ENCODE data around the gene NMD3.
"Not testable (repeated sequence)": the region's sequence is repeated elsewhere in the genome, so short reads cannot be mapped to it uniquely, and the experiment has no call there.

Gene NMD3

DNA sequence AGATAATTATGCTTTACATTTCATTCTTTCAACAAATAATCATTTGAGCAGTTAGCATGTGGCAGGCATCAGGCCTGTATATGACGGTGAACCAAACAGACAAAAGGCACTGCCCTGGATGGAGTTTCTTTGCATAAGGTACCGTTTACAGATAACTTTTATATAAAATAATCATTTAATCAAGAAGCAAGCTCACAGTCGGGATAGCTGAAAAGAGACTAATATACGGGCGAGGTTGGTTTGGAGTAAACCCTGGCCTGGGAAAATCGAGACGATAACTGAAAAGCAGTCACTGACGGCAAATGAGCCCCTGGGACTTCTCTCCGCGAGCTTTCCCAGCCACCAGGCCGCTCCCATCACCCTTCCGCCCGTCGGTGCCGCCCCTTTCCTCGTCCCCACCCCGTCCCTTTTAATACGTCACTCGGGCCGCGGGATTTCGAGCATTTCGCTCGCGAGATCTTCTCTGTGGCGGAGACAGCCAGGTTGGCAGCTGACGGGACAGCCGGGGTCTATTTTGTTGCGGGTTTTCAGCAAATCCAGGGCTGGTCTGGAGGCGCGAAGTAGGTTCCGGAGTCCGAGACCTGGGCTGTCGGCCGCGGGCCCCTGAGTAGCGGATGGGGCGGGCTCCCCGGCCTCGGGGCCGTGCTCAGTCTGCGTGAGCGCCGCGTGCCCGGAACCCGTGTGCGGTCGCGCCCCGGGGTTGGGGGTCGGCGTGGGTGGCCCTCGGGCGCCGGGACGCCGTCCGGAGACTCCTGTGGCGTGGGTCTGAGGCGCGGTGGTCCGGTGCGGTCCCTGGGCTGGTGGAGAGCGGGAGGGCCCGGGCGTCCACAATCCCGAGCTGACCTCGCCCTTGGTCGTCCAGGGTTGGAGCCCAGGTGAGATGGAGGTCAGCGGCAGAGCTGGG is at the start of gene NMD3:
NMD3 (plus strand) TSS at position 462 of the 904 bp plus-strand sequence. CDS start 703 bp downstream, outside the sequence.
- peak; percentile 32 to 96 (median 86) for DNase-seq

DNA sequence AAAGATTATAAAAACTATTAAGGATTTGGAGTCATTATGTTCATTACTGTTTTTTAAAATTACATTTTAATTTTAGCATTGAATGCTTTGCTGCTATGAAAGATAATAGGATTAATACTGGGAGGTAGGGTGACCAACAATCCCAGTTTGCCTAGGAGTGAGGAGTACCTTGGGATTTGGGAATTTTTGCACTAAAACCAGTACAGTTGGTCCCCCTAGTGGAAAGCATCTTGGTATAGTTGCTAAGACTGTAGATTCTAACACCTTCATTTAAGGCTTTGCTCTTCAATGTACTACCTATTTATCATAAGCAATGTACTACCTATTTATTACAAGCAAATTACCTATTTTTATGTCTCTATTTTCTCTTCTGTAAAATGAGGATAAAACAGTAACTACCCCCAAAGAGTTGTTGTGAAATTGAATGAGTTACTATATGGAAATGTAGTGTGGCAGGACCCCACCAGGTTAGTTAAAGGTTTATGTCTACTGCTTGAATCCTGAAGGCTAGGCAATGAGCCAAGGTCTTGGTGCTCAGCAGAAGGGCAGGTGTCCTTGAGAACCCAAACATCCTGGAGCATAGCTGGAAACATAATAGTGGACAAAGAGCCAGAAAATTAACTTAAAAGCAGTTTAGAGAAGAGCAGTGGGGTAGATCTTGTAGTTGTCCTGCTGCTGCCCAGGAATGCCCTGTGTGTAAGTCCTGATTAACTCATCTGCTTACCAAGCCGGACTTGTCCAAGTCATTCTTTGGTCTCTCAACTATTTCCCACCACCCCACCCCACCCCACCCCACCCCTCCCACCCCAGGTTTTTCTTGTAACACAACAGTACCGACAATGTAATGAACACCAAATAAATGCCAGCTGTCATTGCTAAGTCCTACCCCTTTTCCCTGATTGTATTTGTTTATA is 49.2 kb upstream of the NMD3 start:
- DNase-seq = no peak

- DNase-seq = no peak
Observed at GRCh38 chr3:161175506-161175905, 45.6 kb upstream of the NMD3 start.

DNA sequence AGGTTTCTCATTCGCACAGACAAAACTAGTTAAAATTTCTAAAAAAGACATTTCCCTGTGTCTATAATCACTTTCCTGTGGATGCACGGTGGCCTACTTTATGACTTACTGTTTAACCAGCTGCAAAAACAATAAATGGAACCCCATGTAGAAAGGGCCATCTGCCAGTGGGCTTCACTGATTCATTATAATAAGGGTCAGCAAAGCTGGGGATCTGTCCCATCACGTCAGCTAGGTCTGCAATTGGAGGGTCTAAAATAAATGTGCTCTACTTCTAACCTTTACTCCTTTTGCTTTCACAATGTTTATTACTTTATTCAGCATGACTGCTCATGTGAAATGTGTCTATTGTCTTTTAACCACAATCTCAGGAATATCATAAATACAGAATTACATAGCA is 43.1 kb upstream of the NMD3 start:
- DNase-seq = no peak

- not testable (repeated sequence) for DNase-seq
Observed at GRCh38 chr3:161181371-161181770, 39.7 kb upstream of the NMD3 start.

GRCh38 chr3:161187046-161187445 is 34.1 kb upstream of the NMD3 start:
- DNase-seq = peak in 2 of 56 donors; percentile 0 to 2

DNA sequence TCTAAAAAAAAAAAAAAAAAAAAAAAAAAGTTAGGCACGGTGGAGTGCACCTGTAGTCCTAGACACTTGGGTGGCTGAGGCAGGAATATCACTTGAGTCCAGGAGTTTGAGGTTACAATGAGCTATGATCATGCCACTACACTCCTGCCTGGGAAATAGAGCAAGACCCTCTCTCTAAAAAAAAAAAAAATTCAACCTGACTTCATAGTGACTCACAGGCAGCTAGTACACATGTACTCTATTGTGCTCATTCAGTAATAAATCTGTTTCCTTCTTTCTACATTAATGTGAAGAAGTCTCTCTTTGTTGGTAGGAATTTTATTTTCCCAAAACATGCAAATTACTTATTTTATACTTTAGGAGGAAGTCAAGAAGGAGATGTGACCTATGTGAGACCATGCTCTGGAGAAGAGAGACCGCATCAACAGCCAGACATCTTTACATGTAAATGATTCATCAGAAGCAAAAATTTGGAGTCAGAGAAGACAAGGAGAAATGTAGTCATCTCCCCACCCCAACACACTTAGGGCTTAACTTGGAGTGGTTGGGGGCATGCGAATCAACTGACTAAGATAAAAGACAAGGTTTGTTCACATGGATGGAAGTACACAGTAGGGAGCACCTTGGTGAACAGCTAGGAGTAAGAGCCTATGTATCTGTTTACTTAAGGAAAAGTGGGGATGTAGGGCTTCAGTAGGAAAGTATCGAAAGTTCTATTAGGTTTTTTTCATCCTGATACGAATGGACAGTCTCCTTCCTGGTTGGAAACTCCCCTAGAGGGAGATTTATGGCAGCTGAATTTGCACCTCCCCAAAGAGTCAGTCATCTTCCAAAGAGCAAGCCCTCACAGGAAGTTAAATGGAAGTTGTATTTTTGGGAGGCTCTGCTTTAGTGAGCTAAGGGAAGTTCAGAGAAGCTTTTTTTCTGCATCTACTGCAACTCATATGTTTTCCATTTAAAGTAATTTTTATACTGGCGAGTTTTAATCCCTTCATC is 23.0 kb upstream of the NMD3 start:
- DNase-seq = no peak

GRCh38 chr3:161199926-161200325 is 21.2 kb upstream of the NMD3 start:
- DNase-seq = no peak

DNA sequence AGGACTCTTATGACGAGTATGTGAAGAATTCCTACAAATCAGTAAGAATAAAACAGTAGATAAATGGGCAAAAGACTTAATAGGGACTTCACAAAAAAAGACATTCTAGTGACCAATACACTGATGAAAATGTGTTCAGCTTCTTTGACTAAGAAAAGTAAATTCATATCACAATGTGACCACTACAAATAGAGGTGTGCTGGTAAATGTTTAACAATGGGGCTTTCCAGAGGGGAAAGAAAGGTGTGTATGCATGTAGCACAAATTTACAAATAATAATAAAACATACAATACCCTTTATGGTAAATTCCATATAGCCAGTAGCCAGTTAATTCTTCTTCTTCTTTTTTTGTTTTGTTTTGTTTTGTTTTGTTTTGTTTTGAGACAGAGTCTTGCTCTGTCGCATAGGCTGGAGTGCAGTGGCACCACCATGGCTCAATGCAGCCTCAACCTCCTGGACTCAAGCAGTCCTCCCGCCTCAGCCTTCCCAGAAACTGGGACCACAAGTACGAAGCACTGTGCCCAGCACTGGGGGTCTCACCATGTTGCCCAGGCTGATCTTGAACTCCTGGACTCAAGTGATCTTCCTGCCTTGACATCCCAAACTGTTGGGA is 17.5 kb upstream of the NMD3 start:
- no peak for DNase-seq

- no peak for DNase-seq
Observed at GRCh38 chr3:161208931-161209330, 12.2 kb upstream of the NMD3 start.

- no peak for DNase-seq
Observed at GRCh38 chr3:161212171-161212771, 8.8 kb upstream of the NMD3 start.

DNA sequence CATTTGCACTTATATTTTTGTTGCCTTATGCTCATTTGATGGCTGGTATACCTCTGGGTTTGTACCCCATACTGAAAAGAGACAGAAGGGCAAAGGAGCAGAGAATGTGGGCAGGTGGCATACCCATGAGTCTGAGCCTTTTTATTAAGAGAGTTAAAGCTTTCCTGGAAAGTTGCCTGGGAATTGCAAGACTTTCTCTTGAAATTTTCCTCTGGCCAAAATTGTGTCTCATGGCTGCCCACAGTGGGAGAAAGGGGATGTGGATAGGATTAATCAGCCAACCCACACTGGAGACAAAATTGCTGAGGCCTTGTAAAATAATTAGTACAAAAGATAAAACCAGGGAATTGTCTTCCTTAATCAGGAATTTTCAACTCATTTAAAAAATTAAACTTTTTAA is 8.2 kb upstream of the NMD3 start:
- peak in 1 of 56 donors; percentile 14 for DNase-seq

DNA sequence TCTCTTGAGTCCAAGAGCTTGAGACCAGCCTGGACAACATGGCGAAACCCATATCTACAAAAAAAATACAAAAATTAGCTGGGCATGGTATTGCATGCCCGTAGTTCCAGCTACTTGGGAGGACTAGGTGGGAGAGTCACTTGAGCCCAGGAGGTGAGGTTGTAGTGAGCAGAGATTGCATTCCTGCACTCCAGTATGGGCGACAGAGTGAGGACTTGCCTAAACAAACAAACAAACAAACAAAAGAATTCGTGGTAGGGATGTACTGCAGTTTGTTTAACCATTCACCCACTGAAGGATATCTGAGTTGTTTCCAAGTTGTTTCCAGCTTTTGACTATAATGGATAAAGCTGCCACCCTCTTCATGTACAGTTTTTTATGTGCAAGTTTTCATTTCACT is 7.5 kb upstream of the NMD3 start:
- no peak for DNase-seq

DNA sequence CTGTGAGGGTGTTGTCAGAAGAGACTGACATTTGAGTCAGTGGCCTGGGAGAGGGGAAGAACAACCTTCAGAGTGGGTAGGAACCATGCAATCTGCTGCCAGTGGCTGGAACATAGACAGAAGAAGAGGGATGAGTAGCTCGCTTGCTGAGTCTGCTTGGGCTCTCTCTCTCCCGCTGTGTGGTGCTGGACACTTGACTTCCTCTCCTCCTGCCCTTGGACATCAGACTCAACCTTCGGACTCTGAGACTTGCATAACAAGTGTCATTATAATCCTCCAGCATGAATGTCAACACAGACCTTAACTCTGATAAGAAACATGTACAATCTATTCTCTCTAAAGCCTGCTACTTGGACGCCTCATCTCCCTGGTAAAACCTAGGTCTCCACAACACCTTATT is 5.9 kb upstream of the NMD3 start:
- no peak for DNase-seq

- peak in 1 of 56 donors; percentile 10 for DNase-seq
Observed at GRCh38 chr3:161217496-161217895, 3.6 kb upstream of the NMD3 start.

- DNase-seq = no peak
Observed at GRCh38 chr3:161219495-161219894, 1.6 kb upstream of the NMD3 start.

DNA sequence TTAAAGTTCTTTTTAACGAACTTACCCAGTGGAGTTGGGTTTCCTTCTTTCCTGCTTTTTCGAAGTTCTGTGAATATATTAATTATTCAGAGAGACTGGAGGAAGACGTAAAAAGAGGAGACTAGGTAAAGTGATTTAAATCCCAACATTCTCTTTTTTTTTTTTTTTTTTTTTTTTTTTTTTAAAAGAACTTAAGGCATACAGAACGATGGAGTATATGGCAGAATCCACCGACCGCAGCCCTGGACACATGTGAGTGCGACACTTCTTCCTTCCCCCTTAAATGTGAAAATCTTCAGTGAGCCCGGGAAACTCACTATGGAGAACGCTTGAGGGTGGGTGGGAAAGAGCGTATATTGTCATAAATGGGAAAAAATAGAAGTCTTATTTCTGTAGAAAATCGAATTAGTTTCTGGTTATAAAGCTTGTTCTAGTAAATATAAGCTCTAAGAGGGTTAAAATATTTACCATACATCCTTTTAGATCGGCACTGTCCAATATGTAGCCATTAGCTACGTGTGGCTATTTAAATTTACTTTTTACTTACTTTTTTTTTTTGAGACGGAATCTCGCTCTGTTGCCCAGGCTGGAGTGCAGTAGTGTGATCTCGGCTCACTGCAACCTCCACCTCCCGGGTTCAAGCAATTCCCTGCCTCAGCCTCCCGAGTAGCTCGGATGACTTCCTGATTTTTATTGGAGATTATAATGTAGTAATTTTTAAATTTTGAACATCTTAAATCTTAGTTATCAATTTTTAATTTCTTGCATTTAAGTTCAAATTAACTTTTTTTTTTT is 892 bp downstream of the NMD3 start:
- peak in 4 of 56 donors; percentile 2 to 13 (median 8) for DNase-seq

GRCh38 chr3:161222662-161223061 is 1.6 kb downstream of the NMD3 start:
- DNase-seq = no peak

DNA sequence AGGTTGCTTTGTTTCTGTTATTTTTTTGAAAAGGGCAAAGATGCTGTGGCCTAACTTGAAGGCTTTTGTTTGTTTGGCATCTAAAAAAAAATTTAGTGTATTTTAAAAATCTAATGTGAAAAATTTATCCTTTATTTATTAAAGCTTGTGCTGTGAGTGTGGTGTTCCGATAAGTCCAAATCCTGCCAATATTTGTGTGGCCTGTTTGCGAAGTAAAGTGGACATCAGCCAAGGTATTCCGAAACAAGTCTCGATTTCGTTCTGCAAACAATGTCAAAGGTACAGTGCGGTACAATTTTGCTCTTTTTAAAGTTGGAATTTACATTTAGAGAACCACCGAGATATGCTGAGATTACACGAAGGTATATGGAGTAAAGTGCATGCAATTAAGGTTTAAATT is 3.7 kb downstream of the NMD3 start:
- no peak for DNase-seq
